ENCODE data around the gene PAPOLG.
A peak's percentile ranks its signal among the peaks of the same experiment; 100 is the strongest.
"Not testable (repeated sequence)": the region's sequence is repeated elsewhere in the genome, so short reads cannot be mapped to it uniquely, and the experiment has no call there.

The PAPOLG gene

GRCh38 chr2:60775048-60775639 is 19.1 kb downstream of the PAPOLG start:
- DNase-seq (ENCODE audit: low read depth): no peak

- no peak for DNase-seq (ENCODE audit: low read depth)
These were observed 22.3 kb downstream of the PAPOLG start for GRCh38 chr2:60778352-60778751.

GRCh38 chr2:60779426-60779825 is 23.4 kb downstream of the PAPOLG start:
- no peak for DNase-seq (ENCODE audit: low read depth)

- no peak for DNase-seq (ENCODE audit: low read depth)
These were observed 24.7 kb downstream of the PAPOLG start for GRCh38 chr2:60780721-60781120.

DNA sequence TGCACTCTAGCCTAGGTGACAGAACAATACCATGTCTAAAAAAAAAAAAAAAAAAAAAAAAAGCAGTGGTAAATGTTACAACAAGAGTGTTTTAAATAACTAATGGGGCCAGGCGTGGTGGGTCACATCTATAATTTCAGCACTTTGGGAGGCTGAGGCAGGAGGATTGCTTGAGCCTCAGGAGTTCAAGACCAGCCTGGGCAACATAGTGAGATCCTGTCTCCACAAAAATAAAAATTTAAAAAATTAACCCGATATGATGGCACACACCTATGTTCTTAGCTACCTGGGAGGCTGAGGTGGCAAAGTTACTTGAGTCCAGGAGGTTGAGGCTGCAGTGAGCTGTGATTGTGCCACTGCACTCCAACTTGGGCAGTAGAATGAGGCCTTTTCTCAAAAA is 37.1 kb downstream of the PAPOLG start:
- no peak for DNase-seq (ENCODE audit: low read depth)

GRCh38 chr2:60794271-60794863 is 38.3 kb downstream of the PAPOLG start:
- peak; percentile 21 for DNase-seq (ENCODE audit: low read depth)

- peak; percentile 31 for DNase-seq (ENCODE audit: low read depth)
These were observed 40.8 kb downstream of the PAPOLG start for GRCh38 chr2:60796573-60797509.

DNA sequence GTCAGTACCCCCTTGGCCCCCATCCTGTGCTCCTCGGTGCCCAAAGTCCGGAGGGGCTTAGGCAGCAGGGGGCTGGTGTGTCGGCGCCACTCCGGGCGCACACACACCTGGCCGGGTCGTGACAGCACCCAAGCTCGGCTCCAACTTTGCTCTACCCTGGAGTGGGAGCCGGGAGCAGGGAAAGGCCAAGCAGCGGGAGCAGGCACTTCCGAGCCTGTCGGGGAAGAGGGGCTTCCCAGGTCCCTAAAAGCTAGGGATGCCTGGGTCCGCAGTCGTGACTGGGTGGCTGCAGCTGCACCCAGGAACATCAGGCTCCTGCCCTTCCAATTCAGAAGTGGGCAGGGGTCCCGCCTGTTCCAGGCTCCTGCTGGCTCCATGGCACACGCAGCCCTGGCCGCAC is 48.4 kb downstream of the PAPOLG start:
- no peak for DNase-seq (ENCODE audit: low read depth)

DNA sequence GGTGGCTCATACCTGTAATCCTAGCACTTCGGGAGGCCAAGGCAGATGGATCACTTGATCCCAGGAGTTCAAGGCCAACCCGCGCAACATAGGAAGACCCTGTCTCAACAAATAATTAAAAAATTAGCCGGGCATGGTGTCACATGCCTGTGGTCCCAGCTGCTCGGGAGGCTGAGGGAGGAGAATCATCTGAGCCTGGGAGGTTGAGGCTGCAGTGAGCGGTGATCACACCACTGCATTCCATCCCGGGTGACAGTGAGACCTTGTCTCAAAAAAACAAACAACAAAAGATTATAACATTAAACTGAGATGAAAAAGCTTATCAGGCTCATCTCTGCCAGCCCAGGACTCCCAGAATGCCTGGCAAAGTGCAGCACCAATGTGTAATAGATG is 50.5 kb downstream of the PAPOLG start:
- no peak for DNase-seq (ENCODE audit: low read depth)

- DNase-seq (ENCODE audit: low read depth): peak; percentile 87
These were observed 51.1 kb downstream of the PAPOLG start for GRCh38 chr2:60806988-60807681.

GRCh38 chr2:60808330-60808801 is 52.3 kb downstream of the PAPOLG start:
- DNase-seq (ENCODE audit: low read depth): no peak

GRCh38 chr2:60811491-60812375 is 55.7 kb downstream of the PAPOLG start:
- no peak for DNase-seq (ENCODE audit: low read depth)

DNA sequence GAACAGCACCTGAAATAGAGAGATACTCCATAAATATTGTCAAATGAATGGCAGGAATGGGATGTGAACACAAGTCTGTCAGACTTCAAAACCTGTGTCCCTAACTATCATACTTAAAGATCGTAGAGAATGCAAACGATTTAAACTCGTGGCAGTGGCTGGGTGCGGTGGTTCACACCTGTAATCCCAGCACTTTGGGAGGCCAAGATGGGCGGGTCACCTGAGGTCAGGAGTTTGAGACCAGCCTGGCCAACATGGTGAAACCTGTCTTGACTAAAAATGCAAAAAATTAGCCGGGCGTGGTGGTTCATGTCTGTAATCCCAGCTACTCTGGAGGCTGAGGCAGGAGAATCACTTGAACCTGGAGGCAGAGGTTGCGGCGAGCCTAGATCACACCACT is 61.1 kb downstream of the PAPOLG start:
- not testable (repeated sequence) for DNase-seq (ENCODE audit: low read depth)

DNA sequence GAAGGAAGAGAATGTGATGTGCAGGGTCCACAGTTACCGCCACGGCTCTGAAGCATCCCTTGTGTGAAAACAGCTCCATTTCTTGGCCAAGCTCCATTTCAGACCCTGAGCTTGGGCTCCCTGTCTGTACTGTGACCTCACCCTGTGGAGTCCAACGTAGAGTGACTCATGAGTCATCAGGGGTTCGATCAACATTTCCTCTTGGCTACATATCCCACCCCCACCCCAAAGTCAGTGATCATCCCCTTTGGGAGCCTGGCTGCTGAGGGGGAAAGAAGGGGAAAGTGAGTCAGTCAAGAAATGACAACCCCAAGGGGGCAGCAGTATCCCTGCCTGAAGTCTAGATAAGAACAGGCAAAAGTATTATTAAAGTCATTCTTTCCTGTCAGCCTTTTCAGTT is 62.2 kb downstream of the PAPOLG start:
- peak; percentile 24 for DNase-seq (ENCODE audit: low read depth)

DNA sequence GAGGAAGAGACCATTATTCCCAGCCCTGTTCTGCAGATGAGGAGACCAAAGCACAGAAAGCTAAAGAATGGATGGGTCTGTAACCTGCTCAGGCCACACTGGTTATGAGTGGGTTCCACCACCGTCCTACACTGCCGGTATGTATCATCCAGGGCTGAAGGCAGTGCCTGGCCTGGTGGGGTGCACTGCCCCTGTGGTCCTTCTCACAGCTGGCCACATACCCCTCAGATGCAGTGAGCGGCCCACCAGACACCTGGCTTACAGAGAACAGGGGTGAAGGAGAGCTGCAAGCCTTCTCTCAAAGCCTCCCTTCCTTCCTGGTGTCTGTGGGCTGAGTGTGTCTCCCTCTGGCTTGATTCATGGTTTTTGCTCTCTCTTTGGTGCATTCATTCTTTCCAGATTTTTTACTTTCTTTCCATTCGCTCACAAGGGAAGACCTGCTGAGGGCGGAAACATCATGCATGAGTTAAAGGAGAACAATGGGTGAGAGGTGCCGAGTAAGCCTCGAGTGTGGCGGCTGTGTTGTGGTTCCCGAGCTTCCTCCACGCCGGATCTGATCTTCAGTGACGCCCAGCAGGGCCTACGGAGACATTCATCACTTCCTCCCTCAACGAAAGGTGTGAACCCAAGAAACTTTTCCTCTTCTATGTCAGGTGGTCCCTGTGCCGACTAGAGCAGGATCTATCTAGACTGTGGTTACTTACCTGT is 63.2 kb downstream of the PAPOLG start:
- DNase-seq (ENCODE audit: low read depth): no peak

DNA sequence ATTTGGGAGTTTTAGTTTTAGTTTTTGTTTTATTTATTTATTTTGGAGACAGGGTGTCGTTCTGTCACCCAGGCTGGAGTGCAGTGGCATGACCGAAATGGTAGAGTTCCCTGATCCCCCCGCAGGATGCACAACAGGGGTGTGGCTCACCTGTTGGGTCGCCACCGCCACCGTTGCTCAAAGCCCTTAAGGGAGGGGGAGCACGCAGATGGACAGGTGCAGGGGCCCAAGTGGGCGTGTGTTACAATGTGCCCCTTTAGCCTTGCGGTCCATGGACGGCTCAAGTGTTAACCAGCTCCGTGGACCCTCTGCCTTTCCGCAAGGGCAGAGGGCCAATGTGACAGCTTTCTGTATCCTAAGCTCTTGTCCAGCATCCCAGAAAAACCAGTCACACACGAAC is 63.9 kb downstream of the PAPOLG start:
- no peak for DNase-seq (ENCODE audit: low read depth)

DNA sequence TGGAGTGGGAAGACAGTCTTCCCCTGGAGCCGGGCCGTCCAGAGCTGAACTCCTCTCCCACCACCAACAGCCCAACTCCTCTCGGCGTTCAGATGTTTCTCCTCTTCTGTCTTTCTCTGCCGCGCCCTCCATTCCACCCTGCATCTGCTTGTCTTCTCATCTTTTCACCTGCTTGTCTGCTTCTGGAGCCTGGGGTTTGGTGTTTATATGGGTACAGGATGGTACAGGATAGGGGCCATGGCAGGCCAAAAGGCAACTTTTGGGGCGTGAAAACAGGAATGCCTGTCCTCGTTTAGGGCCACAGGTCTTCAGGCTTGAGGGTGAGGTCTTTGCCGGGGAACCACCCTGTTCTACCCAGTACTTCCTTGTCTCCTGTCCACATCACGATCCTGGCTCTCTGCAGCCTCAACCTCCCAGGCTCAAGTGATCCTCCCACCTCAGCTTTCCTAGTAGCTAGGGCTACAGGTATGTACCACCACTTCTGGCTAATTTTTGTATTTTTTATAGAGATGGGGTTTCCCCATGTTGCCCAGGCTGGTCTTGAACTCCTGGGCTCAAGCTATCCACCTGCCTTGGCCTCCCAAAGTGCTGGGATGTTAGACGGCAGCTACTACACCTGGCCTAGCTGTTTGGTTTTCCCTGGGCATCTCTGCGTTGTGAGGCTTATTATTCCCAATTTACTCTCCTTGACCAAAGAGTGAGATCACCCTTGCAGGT is 64.5 kb downstream of the PAPOLG start:
- DNase-seq (ENCODE audit: low read depth): no peak

DNA sequence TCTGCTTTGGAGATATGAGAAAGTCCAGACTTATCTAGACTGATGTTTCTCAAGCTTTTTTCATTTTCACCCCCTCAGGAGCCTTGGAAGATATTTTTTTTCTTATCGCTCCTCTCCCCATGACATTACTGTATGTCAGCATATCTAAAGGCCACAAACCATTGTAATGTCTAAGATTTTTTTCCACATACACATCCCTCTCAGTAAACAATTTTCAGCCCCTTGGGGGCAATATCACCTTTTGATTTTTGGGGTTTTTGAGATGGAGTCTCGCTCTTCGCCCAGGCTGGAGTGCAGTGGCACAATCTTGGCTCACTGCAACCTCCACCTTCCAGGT is 65.0 kb downstream of the PAPOLG start:
- no peak for DNase-seq (ENCODE audit: low read depth)

DNA sequence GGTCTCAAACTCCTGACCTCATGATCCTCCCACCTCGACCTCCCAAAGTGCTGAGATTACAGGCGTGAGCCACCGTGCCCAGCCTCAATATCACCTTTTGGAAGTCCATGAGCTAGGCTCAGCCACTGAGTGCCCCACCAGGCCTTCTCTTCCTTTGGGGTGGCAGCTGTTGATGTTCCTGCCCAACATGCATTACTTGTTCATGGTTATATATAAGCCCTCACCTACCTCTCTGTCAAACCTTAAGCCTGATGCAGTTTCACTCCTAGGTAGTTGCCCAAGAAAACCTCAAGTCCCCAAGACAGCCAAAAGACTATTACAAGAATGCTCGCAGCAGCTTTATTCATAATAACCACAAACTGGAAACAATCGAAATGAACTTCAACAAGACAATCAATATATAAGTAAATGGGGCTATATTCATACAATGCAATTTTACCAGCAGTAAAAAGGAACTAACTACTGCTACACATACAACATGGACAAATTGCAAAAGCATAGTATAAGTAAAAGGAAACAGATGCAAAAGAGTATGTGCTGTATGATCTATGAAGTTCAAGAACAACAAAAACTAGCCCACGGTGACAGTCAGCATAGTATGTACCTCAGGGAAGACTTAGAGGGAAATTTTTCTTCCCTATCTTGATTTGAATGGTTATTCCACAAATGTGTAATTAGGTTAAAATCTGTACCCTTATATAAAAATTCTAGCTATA is 65.7 kb downstream of the PAPOLG start:
- DNase-seq (ENCODE audit: low read depth): no peak

- no peak for DNase-seq (ENCODE audit: low read depth)
These were observed 66.9 kb downstream of the PAPOLG start for GRCh38 chr2:60822987-60823386.
